GM21529 (cell line): ENCODE results near the gene USP33.
"Not testable (repeated sequence)": the region's sequence is repeated elsewhere in the genome, so short reads cannot be mapped to it uniquely, and the experiment has no call there.

Source experiments
- ATAC-seq: cut with Tn5 transposase; IDR thresholded peaks from one replicate; pipeline ENCODE4 v1.9.1; 2021; ENCODE audit not compliant: unreplicated experiment

Gene USP33

GRCh38 chr1:77759071-77760028 lies at the start of gene USP33:
Gene USP33 (minus strand): TSS chr1:77759852. CDS start chr1:77741697, 18,155 bp downstream.
- ATAC-seq = peak; percentile 94

- no peak for ATAC-seq
These were observed 43.7 kb upstream of the USP33 start for GRCh38 chr1:77803371-77803770.

GRCh38 chr1:77802026-77802425 lies 42.4 kb upstream of the USP33 start:
- no peak for ATAC-seq

- no peak for ATAC-seq
These were observed 38.3 kb upstream of the USP33 start for GRCh38 chr1:77797991-77798390.

GRCh38 chr1:77796695-77797405 lies 37.2 kb upstream of the USP33 start:
- no peak for ATAC-seq

- no peak for ATAC-seq
These were observed 34.9 kb upstream of the USP33 start for GRCh38 chr1:77794550-77794949.

- not testable (repeated sequence) for ATAC-seq
These were observed 26.6 kb upstream of the USP33 start for GRCh38 chr1:77786093-77786741.

GRCh38 chr1:77783141-77783540 lies 23.5 kb upstream of the USP33 start:
- ATAC-seq = no peak

GRCh38 chr1:77781683-77782082 lies 22.0 kb upstream of the USP33 start:
- no peak for ATAC-seq

GRCh38 chr1:77779529-77780281 lies 20.1 kb upstream of the USP33 start, which contains the start of gene MIGA1:
Gene MIGA1 (plus strand): TSS chr1:77779649. CDS start chr1:77783253, 3,604 bp downstream.
- ATAC-seq = peak; percentile 96

- ATAC-seq = no peak
These were observed 16.5 kb upstream of the USP33 start for GRCh38 chr1:77776007-77776700.

- no peak for ATAC-seq
These were observed 8.4 kb upstream of the USP33 start for GRCh38 chr1:77768006-77768405.

- ATAC-seq = no peak
These were observed 2.4 kb upstream of the USP33 start for GRCh38 chr1:77762072-77762476.

- no peak for ATAC-seq
These were observed 2.0 kb downstream of the USP33 start for GRCh38 chr1:77757603-77758002.

GRCh38 chr1:77757066-77757584 lies 2.5 kb downstream of the USP33 start:
- no peak for ATAC-seq

GRCh38 chr1:77756052-77756754 lies 3.4 kb downstream of the USP33 start:
- no peak for ATAC-seq

GRCh38 chr1:77749489-77749888 lies 10.2 kb downstream of the USP33 start:
- ATAC-seq = not testable (repeated sequence)

- ATAC-seq = no peak
These were observed 15.1 kb downstream of the USP33 start for GRCh38 chr1:77744576-77744975.

- no peak for ATAC-seq
These were observed 17.6 kb downstream of the USP33 start for GRCh38 chr1:77742011-77742555.
